ENCODE measurements around the gene PDE4B.

- TF ChIP-seq CTCF (IDR thresholded peaks at IDR 0.05), result no peak
- TF ChIP-seq POLR2A (IDR thresholded peaks at IDR 0.05), result no peak
These were observed 414.8 kb downstream of the PDE4B start for GRCh38 chr1:66207484-66207883.

Measured in body of pancreas (tissue), 4 donors.